GM12878 (cell line): ENCODE results near the gene JDP2. TPM values are rescaled to one million over a fixed set of nuclear protein-coding genes. Genes with fewer than 3 reads are reported as not detected.

Source experiments
- ATAC-seq: fragments of 200-7000 bp; cut with Tn5 transposase; 3 replicates; pipeline ENCODE4 v1.9.1; 2020; ENCODE audit warnings: mild to moderate bottlenecking, moderate library complexity
- BruUV-seq: library from RNA; stranded (reverse); fragments of 400-500 nt; replicated peaks from 2 replicates; lab custom pipeline; 2021; lab: Mats Ljungman, UMichigan
- CTCF ChIA-PET: fragments of 300-600 bp; sonication (Branson Sonifier 250); formaldehyde crosslinking; extraction: SDS; loops from one replicate; lab custom pipeline; 2021; ENCODE audit warnings: inconsistent platforms; lab: Yijun Ruan, JAX
- POLR2A ChIA-PET: fragments of 350-600 bp; formaldehyde crosslinking; extraction: SDS; loops from one replicate; lab custom pipeline; 2021; ENCODE audit warnings: inconsistent platforms; lab: Charles Lee
- RAD21 ChIA-PET: fragments of 300-600 bp; sonication (Branson Sonifier 250); formaldehyde crosslinking; loops from one replicate; lab custom pipeline; 2023; ENCODE audit warnings: antibody characterized with exemption; ENCODE audit not compliant: unreplicated experiment; lab: Charles Lee
- SMC1A ChIA-PET: fragments of 300-600 bp; sonication (Branson Sonifier 250); formaldehyde crosslinking; loops from one replicate; lab custom pipeline; 2023; ENCODE audit not compliant: unreplicated experiment, uncharacterized antibody; lab: Charles Lee
- DNase-seq: peaks from one replicate; pipeline ENCODE4 v3.0.0-alpha.2; 2011; ENCODE audit warnings: low read depth, low spot score
- FAIRE-seq: peaks from 3 replicates; lab custom pipeline; 2011; peaks lifted over from hg19 to GRCh38; lab: Jason Lieb, UNC
- H2AFZ ChIP-seq: 2 replicates; pipeline ENCODE4 v1.6.0; 2011; ENCODE audit warnings: low read depth, low read length, control low read depth; ENCODE audit not compliant: control insufficient read depth
- H3K27ac ChIP-seq: 2 replicates; pipeline ENCODE4 v1.5.1; 2011; ENCODE audit warnings: control low read depth; ENCODE audit not compliant: control insufficient read depth, insufficient read depth
- H3K27me3 ChIP-seq, 2 experiments: replicated peaks in 1 of 2; 2 replicates each; pipeline versions ENCODE4 v1.6.0 to v1.6.1; 2011; ENCODE audit warnings: low read length in 1 of 2; ENCODE audit not compliant: control insufficient read depth in 2 of 2, insufficient read depth in 2 of 2
- H3K36me3 ChIP-seq, 2 experiments: 2 replicates each; pipeline ENCODE4 v1.5.1; 2011; ENCODE audit warnings: low read length in 1 of 2; ENCODE audit not compliant: control insufficient read depth in 2 of 2, insufficient read depth in 2 of 2
- H3K4me1 ChIP-seq: 2 replicates; pipeline ENCODE4 v1.6.1; 2011; ENCODE audit warnings: mild to moderate bottlenecking, low read length, moderate library complexity, mixed read lengths; ENCODE audit not compliant: control insufficient read depth, insufficient read depth
- H3K4me2 ChIP-seq: 2 replicates; pipeline ENCODE4 v1.6.0; 2011; ENCODE audit warnings: control low read depth; ENCODE audit not compliant: control insufficient read depth, insufficient read depth
- H3K4me3 ChIP-seq: fragments of 200-600 bp; sonication (generic); 2 replicates; pipeline ENCODE4 v1.5.1; 2016
- H3K79me2 ChIP-seq: 2 replicates; pipeline ENCODE4 v1.6.0; 2011; ENCODE audit warnings: low read length; ENCODE audit not compliant: control insufficient read depth, insufficient read depth
- H3K9ac ChIP-seq: 2 replicates; pipeline ENCODE4 v1.8.0; 2011; ENCODE audit warnings: low read length, control low read depth, mixed read lengths; ENCODE audit not compliant: control insufficient read depth, insufficient read depth
- H3K9me3 ChIP-seq: replicated peaks from 3 replicates; pipeline ENCODE4 v1.5.1; 2011; ENCODE audit warnings: mild to moderate bottlenecking, low read length; ENCODE audit not compliant: control insufficient read depth, insufficient read depth
- H4K20me1 ChIP-seq: 2 replicates; pipeline ENCODE4 v1.6.0; 2011; ENCODE audit not compliant: control insufficient read depth, insufficient read depth
- ESRRA ChIP-seq: IDR thresholded peaks from 2 replicates; pipeline ENCODE4 v1.6.1; 2012; ENCODE audit warnings: mild to moderate bottlenecking, low read length, improper control_type of control experiment
- ZBTB40 ChIP-seq: fragments of 450-650 bp; IDR thresholded peaks from 2 replicates; pipeline ENCODE4 v1.6.1; 2016; ENCODE audit warnings: mild to moderate bottlenecking, moderate library complexity, borderline replicate concordance
- ZNF622 ChIP-seq: fragments of 450-650 bp; IDR thresholded peaks from 2 replicates; pipeline ENCODE4 v1.6.1; 2017; ENCODE audit warnings: mild to moderate bottlenecking, inconsistent platforms
- WGBS: methylation state at CpG from one replicate; pipeline ENCODE4 v1.1.6; 2016; ENCODE audit warnings: low lambda C conversion rate; ENCODE audit not compliant: insufficient replicate concordance, insufficient coverage; ENCODE audit errors: missing lambda C conversion rate; 5-methylcytosine and 5-hydroxymethylcytosine counted together
- in situ Hi-C: fragments of 300-500 bp; cut with MboI; formaldehyde crosslinking; loops from 9 replicates; pipeline ENCODE4 v1.14.3; 2018; ENCODE audit warnings: mixed read lengths
- intact Hi-C: fragments of 100-400 bp; cut with micrococcal nuclease; formaldehyde crosslinking; loops from one replicate; pipeline ENCODE4 v1.14.2; 2022; ENCODE audit not compliant: unreplicated experiment
- polyA plus RNA-seq, 11 experiments: library from polyadenylated mRNA; depleted of rRNA in 4 of 11; unstranded in 6 of 11; stranded (reverse) in 5 of 11; fragments of >200 nt; fragmentation: Nextera tagmentation in 4 of 11; fragmentation: Illumina TruSeq in 1 of 11; extraction: Ambion mirVana in 4 of 11; extraction: Trizol in 1 of 11; gene quantifications; 1 replicate in 1 of 11; 2 replicates in 10 of 11; pipeline versions ENCODE4 v1.2.1 to v1.2.3, GENCODE V29; 2011 to 2016; ENCODE audit warnings: inconsistent platforms in 2 of 11, missing spikeins in 2 of 11, low read depth in 1 of 11
- total RNA-seq, 4 experiments: library from RNA; depleted of rRNA in 3 of 4; stranded (reverse); fragments of >200 nt in 3 of 4; fragmentation: Illumina TruSeq in 1 of 4; extraction: Trizol in 1 of 4; gene quantifications; 2 replicates each; pipeline versions ENCODE4 v1.2.1 to v1.2.3, GENCODE V29; 2013 to 2021

The JDP2 gene
- total and polyA plus RNA-seq, 10 of the 15 experiments (the other 5 are each of a cell fraction or from before 2014, with no cell fraction given): 0.71 to 21.3 (median 11.2) TPM

DNA sequence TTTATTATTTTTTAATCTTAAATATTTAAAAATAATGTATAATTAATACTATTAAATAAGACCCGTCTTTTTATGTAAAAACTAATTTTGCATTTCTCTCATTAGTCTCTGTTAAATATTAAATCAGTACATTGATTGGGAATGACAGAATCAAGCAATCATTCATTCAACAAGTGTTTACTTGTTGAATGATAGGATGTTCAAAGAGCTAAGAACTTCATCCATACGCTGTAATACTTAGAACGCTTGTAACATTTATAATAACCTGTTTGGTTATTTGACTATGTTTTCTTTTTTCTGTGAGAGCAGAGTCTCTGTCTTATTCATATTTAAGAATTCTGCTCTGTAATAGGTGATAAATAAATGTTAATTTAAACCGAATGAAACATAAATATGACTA, 91.6 kb downstream of the JDP2 start:
- Histone ChIP-seq H3K9ac (no peak overlapping the region), H3K4me2 (peak overlapping the region; percentile 76), H3K79me2 (peaks cover 69% of the 10 kb centered on the region), H3K4me1 (peaks cover 56% of the 10 kb centered on the region), H3K4me3 (peak overlapping the region; percentile 28; the same call in 1 of the 2 replicates), H2AFZ (peak overlapping the region; percentile 10; the same call in 1 of the 2 replicates), H3K36me3 (no peaks in the 10 kb centered on the region), H4K20me1 (no peaks in the 10 kb centered on the region), H3K9me3 (no peaks in the 10 kb centered on the region; the same call in 2 of the 3 replicates), H3K27ac (peak overlapping the region; percentile 93; the same call in 1 of the 2 replicates), H3K27me3 (no peaks in the 10 kb centered on the region)
- ChIA-PET CTCF (interaction anchor here (0.9 to 21.2 kb wide), 15 partner anchors 9 to 214 kb away, joined by 3 to 520 read pairs (median 14); partner anchors contain the start of genes ERG28, FLVCR2 and TTLL5), SMC1A (interaction anchor here (1.2 to 19.9 kb wide), 12 partner anchors 10 to 214 kb away, joined by 3 to 619 read pairs (median 54); partner anchors contain the start of genes ERG28, FLVCR2 and TTLL5), POLR2A (interaction anchor here (0.6 to 19.7 kb wide), 8 partner anchors 12 to 47 kb away, joined by 3 to 385 read pairs (median 12); no protein-coding TSS in a partner anchor), RAD21 (interaction anchor here (0.6 to 21.5 kb wide), 15 partner anchors 10 to 141 kb away, joined by 3 to 645 read pairs (median 8); partner anchors contain the start of genes ERG28, FLVCR2 and TTLL5)
- ATAC-seq (no peak), DNase-seq (no peak), FAIRE-seq (no peak)
- 13% methylated on average over 4 of the region's 4 CpGs for WGBS
- in situ Hi-C loops: no loop called here
- no peak for TF ChIP-seq ZNF622
- 0 out of 2 replicates have a peak, but pooled peaks have one; percentile 16 for TF ChIP-seq ZBTB40
- TF ChIP-seq ESRRA: no peak
- intact Hi-C loops: no loop called here
- BruUV-seq: no TSS peak
